ENCODE results near the gene WNT5A. TPM values are rescaled to one million over a fixed set of nuclear protein-coding genes. Genes with fewer than 3 reads are reported as not detected.

WNT5A gene
- 1.7 TPM for polyA plus RNA-seq (2013, experiment 1 of 2)
- polyA plus RNA-seq (2013, experiment 2 of 2), result 1.6 TPM

DNA sequence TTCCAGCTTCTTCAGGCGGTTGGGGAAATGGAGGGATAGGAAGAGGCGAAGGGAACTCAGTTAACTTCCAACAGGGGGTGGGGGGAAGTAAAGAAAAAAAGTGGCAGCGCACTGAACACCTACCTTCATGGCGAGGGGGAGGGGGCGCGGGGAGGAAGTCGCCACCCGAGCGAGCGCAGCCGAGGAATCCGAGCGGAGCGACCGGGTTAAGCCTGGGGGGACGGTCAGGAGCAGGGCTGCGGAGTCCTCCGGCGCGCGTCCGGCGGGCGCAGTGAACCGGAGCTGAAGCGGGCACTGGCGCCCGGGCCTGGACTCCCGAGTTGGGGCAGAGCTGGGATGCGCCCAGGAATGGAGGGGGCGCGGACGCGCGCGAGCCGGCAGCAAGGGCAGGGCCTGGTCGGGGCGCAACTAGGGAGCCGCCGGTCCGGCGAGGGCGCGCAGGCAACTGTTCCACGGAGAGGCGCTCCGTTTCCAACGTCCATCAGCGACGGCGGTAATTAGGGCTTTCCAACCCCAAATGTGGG is at the start of gene WNT5A:
Gene WNT5A, minus strand, starts transcription at position 450 of the 524 bp plus-strand sequence. Its CDS starts 321 bp downstream, at position 129.
- no peak within 1 kb of the TSS for H2AK5ac ChIP-seq (ENCODE audit: low read depth, low read length)
- peaks cover 9 to 31% of the 10 kb centered on the region in 2 donors for H3K4me1 ChIP-seq (ENCODE audit: control insufficient read depth in 2 of 2, insufficient read depth in 1 of 2, low read depth in 1 of 2, low read length in 2 of 2)
- H3K9me3 ChIP-seq (replicated peaks in 1 of 2; ENCODE audit: control insufficient read depth in 2 of 2, insufficient read depth in 1 of 2, low read depth in 1 of 2, low read length in 2 of 2), result peaks cover 0 to 12% of the 10 kb centered on the region in 2 donors
- no peak within 1 kb of the TSS for H3K4ac ChIP-seq (ENCODE audit: low read length)
- DNase-seq (ENCODE audit: low spot score), result peak; percentile 51
- H2BK120ac ChIP-seq (ENCODE audit: low read depth, low read length), result peak within 1 kb of the TSS; percentile 35
- peaks cover 0 to 25% of the 10 kb centered on the region in 2 donors for H3K36me3 ChIP-seq (replicated peaks in 1 of 2; ENCODE audit: control insufficient read depth in 2 of 2, insufficient read depth in 2 of 2, low read length in 2 of 2)
- peak within 1 kb of the TSS; percentile 85 for H3K9ac ChIP-seq (ENCODE audit: low read depth, low read length, poor library complexity)
- H3K23ac ChIP-seq (ENCODE audit: low read depth, low read length, poor library complexity), result no peak within 1 kb of the TSS
- peak within 1 kb of the TSS; percentile 97 for H2AFZ ChIP-seq (ENCODE audit: low read length)
- peak within 1 kb of the TSS; percentile 53 for H2BK15ac ChIP-seq (ENCODE audit: low read length)
- H2BK5ac ChIP-seq (ENCODE audit: low read length), result peak within 1 kb of the TSS; percentile 28
- H3K14ac ChIP-seq (ENCODE audit: low read length), result no peak within 1 kb of the TSS
- WGBS, 2 donors (ENCODE audit: extremely low coverage in 2 of 2, insufficient read length in 2 of 2, insufficient replicate concordance in 1 of 2), result no CpG with 5 or more reads among the region's 52 CpGs
- no peak within 1 kb of the TSS for H4K8ac ChIP-seq (ENCODE audit: low read depth, low read length)
- no peak within 1 kb of the TSS for H3K27ac ChIP-seq (replicated peaks; ENCODE audit: low read length)
- H3K79me1 ChIP-seq (ENCODE audit: low read depth, low read length), result no peaks in the 10 kb centered on the region
- H4K91ac ChIP-seq (ENCODE audit: low read depth, low read length, poor library complexity), result no peak within 1 kb of the TSS
- peaks cover 0 to 63% (median 27%) of the 10 kb centered on the region in 3 experiments for H3K27me3 ChIP-seq (ENCODE audit: control insufficient read depth in 3 of 3, insufficient read depth in 3 of 3, low read depth in 1 of 3, low read length in 3 of 3)
- H3K18ac ChIP-seq (ENCODE audit: low read length), result peak within 1 kb of the TSS; percentile 97
- no peak within 1 kb of the TSS for H2BK12ac ChIP-seq (ENCODE audit: low read length)
- peak within 1 kb of the TSS; percentile 76 to 83 for H3K4me3 ChIP-seq (ENCODE audit: low read length in 2 of 2)
- H3K4me2 ChIP-seq (ENCODE audit: insufficient read depth, low read length, poor library complexity, severe bottlenecking), result peak within 1 kb of the TSS; percentile 97

GRCh38 chr3:55534876-55535275 is 47.8 kb upstream of the WNT5A start:
- Histone ChIP-seq H3K4me1 (ENCODE audit: control insufficient read depth in 2 of 2, insufficient read depth in 1 of 2, low read depth in 1 of 2, low read length in 2 of 2) (peaks cover 7 to 44% of the 10 kb centered on the region in 2 donors), H4K91ac (ENCODE audit: low read depth, low read length, poor library complexity) (peak overlapping the region; percentile 49), H3K4me3 (ENCODE audit: low read length in 2 of 2) (no peak overlapping the region), H3K4ac (ENCODE audit: low read length) (no peak overlapping the region), H3K4me2 (ENCODE audit: insufficient read depth, low read length, poor library complexity, severe bottlenecking) (no peak overlapping the region), H3K36me3 (replicated peaks in 1 of 2; ENCODE audit: control insufficient read depth in 2 of 2, insufficient read depth in 2 of 2, low read length in 2 of 2) (no peaks in the 10 kb centered on the region), H3K9me3 (replicated peaks in 1 of 2; ENCODE audit: control insufficient read depth in 2 of 2, insufficient read depth in 1 of 2, low read depth in 1 of 2, low read length in 2 of 2) (no peaks in the 10 kb centered on the region), H3K9ac (ENCODE audit: low read depth, low read length, poor library complexity) (no peak overlapping the region), H3K27me3 (ENCODE audit: control insufficient read depth in 3 of 3, insufficient read depth in 3 of 3, low read depth in 1 of 3, low read length in 3 of 3) (no peaks in the 10 kb centered on the region), H3K23ac (ENCODE audit: low read depth, low read length, poor library complexity) (no peak overlapping the region), H2BK12ac (ENCODE audit: low read length) (no peak overlapping the region), H3K14ac (ENCODE audit: low read length) (no peak overlapping the region), H2BK120ac (ENCODE audit: low read depth, low read length) (no peak overlapping the region), H2AK5ac (ENCODE audit: low read depth, low read length) (no peak overlapping the region), H2AFZ (ENCODE audit: low read length) (no peak overlapping the region), H3K18ac (ENCODE audit: low read length) (no peak overlapping the region), H3K79me1 (ENCODE audit: low read depth, low read length) (no peaks in the 10 kb centered on the region), H3K27ac (replicated peaks; ENCODE audit: low read length) (no peak overlapping the region), H2BK5ac (ENCODE audit: low read length) (no peak overlapping the region), H2BK15ac (ENCODE audit: low read length) (no peak overlapping the region), H4K8ac (ENCODE audit: low read depth, low read length) (no peak overlapping the region)
- no peak for DNase-seq (ENCODE audit: low spot score)
- WGBS, 2 donors (ENCODE audit: extremely low coverage in 2 of 2, insufficient read length in 2 of 2, insufficient replicate concordance in 1 of 2), result no CpG with 5 or more reads among the region's 2 CpGs

- no peak overlapping the region for H2BK5ac ChIP-seq (ENCODE audit: low read length)
- WGBS, 2 donors (ENCODE audit: extremely low coverage in 2 of 2, insufficient read length in 2 of 2, insufficient replicate concordance in 1 of 2), result no CpG with 5 or more reads among the region's 3 CpGs
- no peaks in the 10 kb centered on the region for H3K79me1 ChIP-seq (ENCODE audit: low read depth, low read length)
- no peak overlapping the region for H3K14ac ChIP-seq (ENCODE audit: low read length)
- H2AFZ ChIP-seq (ENCODE audit: low read length), result no peak overlapping the region
- peak overlapping the region; percentile 21 for H3K23ac ChIP-seq (ENCODE audit: low read depth, low read length, poor library complexity)
- no peak overlapping the region for H4K8ac ChIP-seq (ENCODE audit: low read depth, low read length)
- no peak overlapping the region for H3K27ac ChIP-seq (replicated peaks; ENCODE audit: low read length)
- H3K4ac ChIP-seq (ENCODE audit: low read length), result no peak overlapping the region
- no peaks in the 10 kb centered on the region for H3K27me3 ChIP-seq (ENCODE audit: control insufficient read depth in 3 of 3, insufficient read depth in 3 of 3, low read depth in 1 of 3, low read length in 3 of 3)
- H4K91ac ChIP-seq (ENCODE audit: low read depth, low read length, poor library complexity), result no peak overlapping the region
- H3K18ac ChIP-seq (ENCODE audit: low read length), result no peak overlapping the region
- H3K9me3 ChIP-seq (replicated peaks in 1 of 2; ENCODE audit: control insufficient read depth in 2 of 2, insufficient read depth in 1 of 2, low read depth in 1 of 2, low read length in 2 of 2), result no peaks in the 10 kb centered on the region
- no peak overlapping the region for H2BK120ac ChIP-seq (ENCODE audit: low read depth, low read length)
- H2BK12ac ChIP-seq (ENCODE audit: low read length), result no peak overlapping the region
- no peak overlapping the region for H2BK15ac ChIP-seq (ENCODE audit: low read length)
- H3K4me3 ChIP-seq (ENCODE audit: low read length in 2 of 2), result no peak overlapping the region
- DNase-seq (ENCODE audit: low spot score), result no peak
- H3K4me1 ChIP-seq (ENCODE audit: control insufficient read depth in 2 of 2, insufficient read depth in 1 of 2, low read depth in 1 of 2, low read length in 2 of 2), result peaks cover 3 to 34% of the 10 kb centered on the region in 2 donors
- H3K9ac ChIP-seq (ENCODE audit: low read depth, low read length, poor library complexity), result no peak overlapping the region
- no peaks in the 10 kb centered on the region for H3K36me3 ChIP-seq (replicated peaks in 1 of 2; ENCODE audit: control insufficient read depth in 2 of 2, insufficient read depth in 2 of 2, low read length in 2 of 2)
- no peak overlapping the region for H3K4me2 ChIP-seq (ENCODE audit: insufficient read depth, low read length, poor library complexity, severe bottlenecking)
- no peak overlapping the region for H2AK5ac ChIP-seq (ENCODE audit: low read depth, low read length)
Measured at GRCh38 chr3:55532806-55533205, 45.7 kb upstream of the WNT5A start.

- no peak overlapping the region for H2AK5ac ChIP-seq (ENCODE audit: low read depth, low read length)
- H3K23ac ChIP-seq (ENCODE audit: low read depth, low read length, poor library complexity), result no peak overlapping the region
- H2AFZ ChIP-seq (ENCODE audit: low read length), result peak overlapping the region; percentile 79
- no peak overlapping the region for H3K4me2 ChIP-seq (ENCODE audit: insufficient read depth, low read length, poor library complexity, severe bottlenecking)
- no peak overlapping the region for H3K4me3 ChIP-seq (ENCODE audit: low read length in 2 of 2)
- H3K4ac ChIP-seq (ENCODE audit: low read length), result no peak overlapping the region
- no peak overlapping the region for H2BK15ac ChIP-seq (ENCODE audit: low read length)
- no peaks in the 10 kb centered on the region for H3K36me3 ChIP-seq (replicated peaks in 1 of 2; ENCODE audit: control insufficient read depth in 2 of 2, insufficient read depth in 2 of 2, low read length in 2 of 2)
- no peak overlapping the region for H4K8ac ChIP-seq (ENCODE audit: low read depth, low read length)
- DNase-seq (ENCODE audit: low spot score), result no peak
- H2BK12ac ChIP-seq (ENCODE audit: low read length), result no peak overlapping the region
- H3K27ac ChIP-seq (replicated peaks; ENCODE audit: low read length), result no peak overlapping the region
- no peak overlapping the region for H4K91ac ChIP-seq (ENCODE audit: low read depth, low read length, poor library complexity)
- H3K9me3 ChIP-seq (replicated peaks in 1 of 2; ENCODE audit: control insufficient read depth in 2 of 2, insufficient read depth in 1 of 2, low read depth in 1 of 2, low read length in 2 of 2), result no peaks in the 10 kb centered on the region
- H3K14ac ChIP-seq (ENCODE audit: low read length), result no peak overlapping the region
- no peak overlapping the region for H3K9ac ChIP-seq (ENCODE audit: low read depth, low read length, poor library complexity)
- no peaks in the 10 kb centered on the region for H3K79me1 ChIP-seq (ENCODE audit: low read depth, low read length)
- H3K18ac ChIP-seq (ENCODE audit: low read length), result no peak overlapping the region
- no peak overlapping the region for H2BK120ac ChIP-seq (ENCODE audit: low read depth, low read length)
- no peaks in the 10 kb centered on the region for H3K27me3 ChIP-seq (ENCODE audit: control insufficient read depth in 3 of 3, insufficient read depth in 3 of 3, low read depth in 1 of 3, low read length in 3 of 3)
- H3K4me1 ChIP-seq (ENCODE audit: control insufficient read depth in 2 of 2, insufficient read depth in 1 of 2, low read depth in 1 of 2, low read length in 2 of 2), result peaks cover 0 to 19% of the 10 kb centered on the region in 2 donors
- WGBS, 2 donors (ENCODE audit: extremely low coverage in 2 of 2, insufficient read length in 2 of 2, insufficient replicate concordance in 1 of 2), result no CpG with 5 or more reads among the region's 1 CpG
- H2BK5ac ChIP-seq (ENCODE audit: low read length), result no peak overlapping the region
Measured at GRCh38 chr3:55531321-55531720, 44.2 kb upstream of the WNT5A start.

All from neuronal stem cell (in vitro differentiated cells).